ENCODE data around the gene C11orf16.
"Not testable (repeated sequence)": the region's sequence is repeated elsewhere in the genome, so short reads cannot be mapped to it uniquely, and the experiment has no call there.

The C11orf16 gene, protein sequence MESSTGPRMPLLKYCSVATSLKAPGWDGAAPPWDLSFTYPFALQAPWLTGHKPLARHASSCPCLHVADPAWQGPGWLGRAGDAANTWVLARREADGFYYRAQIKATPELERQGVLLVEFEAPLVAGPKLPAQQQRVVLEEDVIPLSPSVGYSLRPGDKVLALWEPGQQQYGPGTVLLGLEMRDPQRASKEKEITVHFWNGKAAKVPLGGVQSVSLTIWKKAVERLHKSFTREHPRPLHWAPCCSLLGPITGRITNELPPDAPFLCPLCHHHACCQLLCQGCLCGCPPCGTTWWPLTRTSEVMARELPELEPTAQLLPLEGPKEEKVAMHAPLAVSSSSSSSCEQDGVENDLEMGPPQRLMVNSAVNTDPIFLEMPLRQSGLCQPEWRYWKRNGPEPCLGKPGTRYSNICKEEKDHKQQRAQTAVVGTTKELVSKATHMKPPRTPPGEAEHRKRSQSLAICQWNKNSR

GRCh38 chr11:8932564-8933180 is at the start of gene C11orf16:
TSS of gene C11orf16 (minus strand) at chr11:8932947. CDS start at chr11:8932308, 639 bp downstream.
- DNase-seq (ENCODE audit: low spot score), result no peak

DNA sequence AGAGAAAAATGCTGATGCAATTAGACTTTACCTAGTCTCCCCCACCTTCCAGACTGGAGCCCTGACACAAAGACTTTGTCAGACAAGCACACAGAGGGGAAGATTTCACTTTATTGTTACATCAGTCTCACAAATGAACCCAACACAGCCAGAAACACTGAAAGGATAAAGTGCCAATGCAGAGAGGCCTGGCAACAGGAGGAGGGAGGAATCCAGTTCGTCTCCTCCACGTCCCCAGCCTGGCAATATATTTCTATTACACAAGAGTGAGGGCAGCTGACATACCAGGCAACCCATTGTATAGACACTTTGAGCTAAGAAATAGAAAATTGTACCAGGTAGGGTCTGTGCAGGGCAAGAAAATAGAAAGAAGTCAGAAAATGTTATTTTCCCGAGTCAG is 47.7 kb upstream of the C11orf16 start:
- DNase-seq (ENCODE audit: low spot score), result no peak

DNA sequence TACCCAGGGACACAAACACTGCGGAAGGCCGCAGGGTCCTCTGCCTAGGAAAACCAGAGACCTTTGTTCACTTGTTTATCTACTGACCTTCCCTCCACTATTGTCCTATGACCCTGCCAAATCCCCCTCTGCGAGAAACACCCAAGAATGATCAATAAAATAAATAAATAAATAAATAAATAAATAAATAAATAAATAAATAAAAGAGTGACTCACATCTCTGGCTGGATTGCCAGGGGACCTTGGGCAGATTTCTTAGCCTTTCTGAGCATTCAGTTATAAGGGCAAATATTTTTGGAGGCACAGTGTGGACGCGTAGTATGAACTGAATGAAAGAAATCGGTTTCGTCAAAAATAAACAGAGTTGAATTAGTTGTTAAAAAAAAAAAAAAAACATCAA is 46.6 kb upstream of the C11orf16 start:
- not testable (repeated sequence) for DNase-seq (ENCODE audit: low spot score)

DNA sequence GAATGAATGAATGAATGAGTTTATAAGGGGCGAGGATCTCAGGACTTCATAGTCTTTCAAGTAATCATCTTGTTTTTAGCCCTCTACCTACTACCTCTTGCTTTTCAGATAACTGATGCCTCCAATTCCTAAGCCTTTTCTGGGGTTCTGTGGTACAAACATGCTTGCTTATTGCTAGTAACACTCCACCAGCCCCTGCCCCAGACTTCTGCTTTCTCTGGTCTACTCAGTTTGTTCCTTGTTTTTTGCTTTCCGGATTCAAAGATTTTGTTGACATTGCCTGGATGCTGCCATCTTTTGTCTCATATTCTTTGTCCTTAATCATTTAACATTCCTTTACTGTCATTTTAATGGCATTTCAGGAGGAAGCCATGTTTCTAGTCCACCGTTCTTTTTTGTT is 40.4 kb upstream of the C11orf16 start:
- no peak for DNase-seq (ENCODE audit: low spot score)

GRCh38 chr11:8971924-8972316 is 39.2 kb upstream of the C11orf16 start:
- DNase-seq (ENCODE audit: low spot score), result no peak

DNA sequence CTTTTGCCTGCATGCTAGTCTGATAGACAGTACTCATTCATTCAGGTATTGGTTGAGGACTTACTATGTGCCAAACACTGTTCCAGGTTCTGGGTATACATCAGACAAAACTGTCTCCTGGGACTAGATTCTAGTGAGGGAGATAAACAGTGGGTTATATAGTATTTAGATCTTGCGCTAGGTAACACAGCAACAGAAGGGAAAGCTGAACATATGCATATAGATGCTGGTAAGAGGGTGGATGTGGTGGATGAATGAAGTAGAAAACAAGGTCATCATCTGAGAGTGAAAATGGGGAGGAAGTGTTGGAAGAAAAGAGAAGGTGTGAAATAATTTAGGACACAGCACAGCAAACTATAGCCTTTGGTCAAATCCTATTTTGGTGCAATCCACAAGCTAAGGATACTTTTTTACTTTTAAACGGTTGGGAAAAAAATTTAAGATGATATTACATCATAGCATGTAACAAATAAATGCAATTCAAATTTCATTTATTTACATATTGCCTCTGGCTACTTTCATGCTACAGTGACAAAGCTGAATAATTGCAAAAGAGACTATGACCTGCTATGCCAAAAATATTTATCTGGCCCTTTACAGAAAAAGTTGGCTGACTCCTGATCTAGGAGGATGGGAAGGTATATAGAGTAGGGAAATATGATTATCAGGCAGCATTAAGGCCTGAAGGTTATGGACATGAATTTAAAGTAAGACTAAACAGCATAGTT is 38.6 kb upstream of the C11orf16 start:
- DNase-seq (ENCODE audit: low spot score), result no peak

GRCh38 chr11:8967184-8967583 is 34.4 kb upstream of the C11orf16 start:
- DNase-seq (ENCODE audit: low spot score), result no peak

- DNase-seq (ENCODE audit: low spot score), result peak; percentile 96
Observed at GRCh38 chr11:8964324-8965320, 31.9 kb upstream of the C11orf16 start, which contains the start of gene TMEM9B. TSS of gene TMEM9B (minus strand) at chr11:8964442. CDS start at chr11:8964313, 129 bp downstream.

- peak; percentile 79 for DNase-seq (ENCODE audit: low spot score)
Observed at GRCh38 chr11:8963569-8964323, 31.0 kb upstream of the C11orf16 start.

- no peak for DNase-seq (ENCODE audit: low spot score)
Observed at GRCh38 chr11:8962841-8963240, 30.1 kb upstream of the C11orf16 start.

DNA sequence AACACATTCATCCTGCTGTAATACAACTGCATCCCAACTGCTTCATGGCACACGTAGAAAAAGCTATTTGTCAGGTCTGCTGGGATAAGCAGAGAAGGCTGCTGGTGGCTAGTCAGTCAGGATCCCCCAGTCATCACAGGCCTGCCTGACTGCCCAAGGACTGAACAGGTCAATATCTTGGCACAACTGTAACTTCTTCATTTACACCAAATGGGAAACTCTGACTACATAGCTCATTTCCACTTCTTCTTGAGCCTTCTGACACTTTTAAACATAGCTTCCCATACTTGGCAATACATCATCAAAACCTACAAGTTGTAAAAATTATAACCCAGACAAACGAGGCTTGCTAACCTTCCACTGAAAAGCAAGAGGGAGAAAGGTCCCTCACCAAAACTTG is 28.7 kb upstream of the C11orf16 start:
- no peak for DNase-seq (ENCODE audit: low spot score)

DNA sequence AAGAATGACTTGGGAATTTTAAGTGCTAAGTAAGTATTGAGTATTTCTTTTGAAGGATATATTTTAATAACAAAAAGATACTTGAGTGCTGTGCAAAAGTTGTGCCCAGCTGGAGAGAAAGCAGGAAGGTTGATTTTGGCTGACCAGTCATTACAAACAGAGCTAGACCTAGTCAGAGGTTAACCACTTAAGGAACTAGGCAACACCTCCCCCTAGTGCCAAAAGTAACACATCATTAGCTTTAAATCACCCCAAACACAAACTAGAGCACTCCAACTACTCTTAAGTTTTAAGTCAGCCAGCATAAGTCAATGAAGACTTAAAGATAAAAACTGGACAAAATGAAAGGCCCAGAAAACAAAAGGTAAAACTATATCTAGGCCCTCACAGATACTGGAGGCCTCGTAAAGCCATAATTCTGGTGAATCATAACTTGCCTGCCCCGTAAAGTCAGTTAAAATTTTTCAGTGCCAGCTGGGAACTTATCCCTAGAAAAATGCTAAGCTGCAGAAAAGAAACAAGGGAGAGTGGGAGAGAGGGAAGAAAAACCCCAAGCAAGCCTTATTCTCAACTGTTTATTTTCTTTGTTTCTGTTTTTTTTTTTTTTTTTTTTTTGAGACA is 26.9 kb upstream of the C11orf16 start:
- peak; percentile 90 for DNase-seq (ENCODE audit: low spot score)

GRCh38 chr11:8956860-8957259 is 24.1 kb upstream of the C11orf16 start:
- DNase-seq (ENCODE audit: low spot score), result no peak

- DNase-seq (ENCODE audit: low spot score), result no peak
Observed at GRCh38 chr11:8948886-8949285, 16.1 kb upstream of the C11orf16 start.

- no peak for DNase-seq (ENCODE audit: low spot score)
Observed at GRCh38 chr11:8947230-8947943, 14.6 kb upstream of the C11orf16 start.

DNA sequence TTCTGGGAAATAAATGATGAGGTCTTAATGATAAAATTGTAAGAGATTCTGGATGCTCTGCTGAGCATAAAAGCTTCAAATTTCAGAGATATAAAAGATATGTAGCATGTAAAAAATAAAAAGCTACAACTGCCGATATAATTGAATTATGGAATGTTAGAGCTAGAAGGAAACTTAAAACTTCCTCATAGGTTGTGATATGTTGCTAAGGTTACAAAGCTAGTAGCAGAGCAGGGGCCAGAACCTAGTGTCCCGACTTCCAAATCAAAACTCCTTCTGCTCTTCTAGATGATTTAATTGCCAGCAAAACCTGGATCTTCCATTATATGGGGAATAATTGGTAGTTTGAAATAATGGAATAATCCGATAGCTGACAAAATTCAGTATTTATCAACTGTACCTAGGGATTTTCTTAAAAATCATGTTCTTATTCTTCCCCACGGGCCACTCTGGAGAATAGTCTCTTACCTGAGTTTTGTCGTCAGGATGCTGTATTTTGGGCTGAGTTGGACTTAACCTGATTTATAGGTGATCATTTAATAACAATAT is 9.8 kb upstream of the C11orf16 start, which contains the start of gene ASCL3:
Gene ASCL3, minus strand, starts transcription at position 499 of the 549 bp plus-strand sequence. CDS start 4,855 bp downstream, outside the sequence.
- DNase-seq (ENCODE audit: low spot score), result no peak

DNA sequence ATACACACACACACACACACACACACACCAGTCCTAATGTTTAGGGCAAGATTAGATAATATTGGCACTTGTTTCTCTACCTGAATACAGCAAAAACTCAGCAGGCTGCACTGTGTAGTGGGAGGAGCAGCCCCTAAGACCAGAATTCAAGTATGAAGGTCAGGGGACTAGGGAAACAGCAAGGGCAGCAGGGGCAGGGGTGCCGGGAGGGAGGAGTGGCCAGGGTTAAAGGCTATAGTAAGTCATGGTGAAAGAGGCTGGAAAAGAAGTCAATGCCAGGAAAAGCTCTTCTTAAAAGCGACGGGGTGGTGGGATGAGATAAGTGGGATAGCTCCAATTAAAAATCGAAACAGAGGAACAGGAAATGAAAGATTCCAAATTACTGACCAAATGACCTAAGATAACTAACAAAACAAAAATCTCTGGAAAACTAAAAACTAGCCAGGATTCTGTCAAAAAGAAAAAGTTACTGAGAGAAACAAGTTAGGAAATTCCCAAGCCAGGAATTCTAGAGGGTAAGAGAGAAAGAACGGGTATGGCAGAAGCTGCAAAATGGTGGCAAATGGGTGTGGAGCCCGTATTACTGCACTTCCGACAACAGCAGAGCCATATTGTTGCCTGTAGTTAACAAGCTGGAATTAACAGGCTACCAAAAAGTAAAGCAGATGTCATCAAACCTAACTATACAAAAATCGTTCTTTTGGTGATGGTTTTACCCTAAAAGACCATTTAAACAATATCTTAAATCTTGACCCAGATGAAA is 8.8 kb upstream of the C11orf16 start:
- DNase-seq (ENCODE audit: low spot score), result no peak

GRCh38 chr11:8937659-8938058 is 4.9 kb upstream of the C11orf16 start:
- DNase-seq (ENCODE audit: low spot score), result no peak
